IMR-90 (cell line): ENCODE data around the gene ZNF691. TPM values are rescaled to one million over a fixed set of nuclear protein-coding genes. Genes with fewer than 3 reads are reported as not detected.

Experiments
- ATAC-seq: fragments of 200-7000 bp; cut with Tn5 transposase; 2 replicates; pipeline ENCODE4 v1.9.1; 2020; ENCODE audit warnings: low read depth, mild to moderate bottlenecking, moderate library complexity
- BruUV-seq: library from RNA; stranded (reverse); fragments of 400-500 nt; replicated peaks from 2 replicates; lab custom pipeline; 2021; lab: Mats Ljungman, UMichigan
- CTCF ChIA-PET: fragments of 300-600 bp; formaldehyde crosslinking; extraction: SDS; loops from one replicate; lab custom pipeline; 2021; ENCODE audit warnings: antibody characterized with exemption; lab: Yijun Ruan, JAX
- POLR2A ChIA-PET: fragments of 300-600 bp; sonication (Branson Sonifier 250); formaldehyde crosslinking; loops from one replicate; lab custom pipeline; 2022; ENCODE audit warnings: antibody characterized with exemption; ENCODE audit not compliant: unreplicated experiment; lab: Charles Lee
- DNase-seq: peaks from one replicate; pipeline ENCODE4 v3.0.0; 2013
- H2AFZ ChIP-seq: replicated peaks from 2 replicates; pipeline ENCODE3; 2013; ENCODE audit warnings: low read length, mild to moderate bottlenecking; ENCODE audit not compliant: poor library complexity
- H2AK5ac ChIP-seq: 2 replicates; pipeline ENCODE4 v1.6.1; 2013; ENCODE audit warnings: low read depth, low read length, inconsistent platforms
- H2AK9ac ChIP-seq: replicated peaks from 2 replicates; pipeline ENCODE3; 2013; ENCODE audit warnings: mild to moderate bottlenecking, low read depth, low read length, moderate library complexity; ENCODE audit not compliant: poor library complexity
- H2BK120ac ChIP-seq: 2 replicates; pipeline ENCODE4 v1.6.1; 2013; ENCODE audit warnings: low read depth, low read length, inconsistent platforms
- H2BK15ac ChIP-seq: 3 replicates; pipeline ENCODE4 v1.6.1; 2013; ENCODE audit warnings: low read depth, low read length, inconsistent platforms
- H2BK20ac ChIP-seq: 2 replicates; pipeline ENCODE4 v1.6.1; 2013; ENCODE audit warnings: low read depth, mild to moderate bottlenecking, inconsistent platforms, low read length, moderate library complexity
- H2BK5ac ChIP-seq: 2 replicates; pipeline ENCODE4 v1.6.1; 2013; ENCODE audit warnings: mild to moderate bottlenecking, low read depth, low read length, inconsistent platforms; ENCODE audit not compliant: poor library complexity, severe bottlenecking
- H3K14ac ChIP-seq: replicated peaks from 2 replicates; pipeline ENCODE4 v1.6.1; 2013; ENCODE audit warnings: low read depth, low read length, inconsistent platforms
- H3K18ac ChIP-seq: 2 replicates; pipeline ENCODE4 v1.6.1; 2013; ENCODE audit warnings: low read depth, low read length, control low read depth
- H3K23ac ChIP-seq: 2 replicates; pipeline ENCODE4 v1.6.1; 2013; ENCODE audit warnings: low read depth, low read length, inconsistent platforms
- H3K27ac ChIP-seq: 2 replicates; pipeline ENCODE4 v1.5.1; 2013; ENCODE audit warnings: mild to moderate bottlenecking, control low read depth, low read length; ENCODE audit not compliant: insufficient read depth
- H3K27me3 ChIP-seq: 2 replicates; pipeline ENCODE4 v1.6.1; 2013; ENCODE audit warnings: low read length; ENCODE audit not compliant: control insufficient read depth, insufficient read depth
- H3K36me3 ChIP-seq: 2 replicates; pipeline ENCODE4 v1.6.1; 2013; ENCODE audit warnings: low read length, mixed read lengths; ENCODE audit not compliant: control insufficient read depth, insufficient read depth
- H3K4ac ChIP-seq: 2 replicates; pipeline ENCODE4 v1.6.1; 2013; ENCODE audit warnings: low read depth, low read length, inconsistent platforms
- H3K4me1 ChIP-seq: 2 replicates; pipeline ENCODE4 v1.6.1; 2013; ENCODE audit warnings: low read length, mixed read lengths; ENCODE audit not compliant: control insufficient read depth, insufficient read depth
- H3K4me2 ChIP-seq: 2 replicates; pipeline ENCODE4 v1.6.1; 2013; ENCODE audit warnings: low read depth, mild to moderate bottlenecking, control low read depth, low read length, moderate library complexity
- H3K4me3 ChIP-seq: 2 replicates; pipeline ENCODE4 v1.5.1; 2013; ENCODE audit warnings: low read depth, mild to moderate bottlenecking, control low read depth, low read length, moderate library complexity; ENCODE audit not compliant: insufficient read depth
- H3K56ac ChIP-seq: 2 replicates; pipeline ENCODE4 v1.6.1; 2013; ENCODE audit warnings: low read length, inconsistent platforms; ENCODE audit not compliant: insufficient read depth; ENCODE audit errors: extremely low read depth
- H3K79me1 ChIP-seq, 2 experiments: 2 replicates each; pipeline ENCODE4 v1.6.1; 2013; ENCODE audit warnings: low read length in 2 of 2, inconsistent platforms in 1 of 2, low read depth in 1 of 2
- H3K9ac ChIP-seq: 2 replicates; pipeline ENCODE4 v1.6.1; 2013; ENCODE audit warnings: low read depth, low read length, control low read depth
- H3K9me1 ChIP-seq: 2 replicates; pipeline ENCODE4 v1.6.1; 2013; ENCODE audit warnings: low read length, inconsistent platforms; ENCODE audit not compliant: insufficient read depth
- H3K9me3 ChIP-seq: 2 replicates; pipeline ENCODE4 v1.6.1; 2013; ENCODE audit warnings: low read length; ENCODE audit not compliant: control insufficient read depth, insufficient read depth
- H4K20me1 ChIP-seq: 2 replicates; pipeline ENCODE4 v1.6.1; 2013; ENCODE audit warnings: low read length, inconsistent platforms; ENCODE audit not compliant: insufficient read depth
- H4K5ac ChIP-seq: 2 replicates; pipeline ENCODE4 v1.6.1; 2013; ENCODE audit warnings: mild to moderate bottlenecking, low read depth, low read length, control low read depth
- H4K8ac ChIP-seq, 2 experiments: 2 replicates each; pipeline ENCODE4 v1.6.1; 2013; ENCODE audit warnings: low read depth in 2 of 2, low read length in 2 of 2, control low read depth in 1 of 2, inconsistent platforms in 1 of 2
- H4K91ac ChIP-seq: 2 replicates; pipeline ENCODE4 v1.6.1; 2013; ENCODE audit warnings: low read depth, low read length, inconsistent platforms; ENCODE audit not compliant: insufficient read depth
- BHLHE40 ChIP-seq: fragments of 150-350 bp; IDR thresholded peaks from 2 replicates; pipeline ENCODE4 v1.6.1; 2016; ENCODE audit warnings: mild to moderate bottlenecking, low read depth, low read length
- CEBPB ChIP-seq: IDR thresholded peaks from 2 replicates; pipeline ENCODE4 v1.6.1; 2012; ENCODE audit warnings: low read depth, low read length, improper control_type of control experiment
- FOS ChIP-seq: fragments of 150-350 bp; IDR thresholded peaks from 2 replicates; pipeline ENCODE4 v1.6.1; 2016; ENCODE audit warnings: low read depth, low read length
- MAFK ChIP-seq: IDR thresholded peaks from 2 replicates; pipeline ENCODE4 v1.6.1; 2012; ENCODE audit warnings: low read depth, low read length, improper control_type of control experiment
- MAZ ChIP-seq: IDR thresholded peaks from 2 replicates; pipeline ENCODE4 v1.6.1; 2012; ENCODE audit warnings: low read depth, mild to moderate bottlenecking, low read length, improper control_type of control experiment, moderate library complexity, borderline replicate concordance
- MXI1 ChIP-seq: IDR thresholded peaks from 2 replicates; pipeline ENCODE4 v1.6.1; 2012; ENCODE audit warnings: low read depth, mild to moderate bottlenecking, low read length, moderate library complexity, borderline replicate concordance
- NFE2L2 ChIP-seq: fragments of 150-350 bp; IDR thresholded peaks from 2 replicates; pipeline ENCODE4 v1.6.1; 2016; ENCODE audit warnings: low read depth, mild to moderate bottlenecking, low read length
- POLR2A ChIP-seq: IDR thresholded peaks from 2 replicates; pipeline ENCODE4 v1.6.1; 2012; ENCODE audit warnings: mild to moderate bottlenecking, low read depth, low read length
- RAD21 ChIP-seq: IDR thresholded peaks from 2 replicates; pipeline ENCODE4 v1.6.1; 2012; ENCODE audit warnings: low read length, improper control_type of control experiment
- RCOR1 ChIP-seq: IDR thresholded peaks from 2 replicates; pipeline ENCODE4 v1.6.1; 2012; ENCODE audit warnings: mild to moderate bottlenecking, low read length, improper control_type of control experiment; ENCODE audit not compliant: insufficient replicate concordance
- RFX5 ChIP-seq: IDR thresholded peaks from 2 replicates; pipeline ENCODE4 v1.8.0; 2012; ENCODE audit warnings: low read depth, mild to moderate bottlenecking, low read length, moderate library complexity
- SMC3 ChIP-seq: fragments of 150-350 bp; IDR thresholded peaks from 2 replicates; pipeline ENCODE4 v1.6.1; 2016; ENCODE audit warnings: low read depth, mild to moderate bottlenecking, antibody characterized with exemption, low read length, moderate library complexity
- dilution Hi-C: fragments of 300-500 bp; cut with HindIII; formaldehyde crosslinking; loops from one replicate; pipeline ENCODE4 v1.14.3; 2018; ENCODE audit warnings: low sequenced_read_pairs; ENCODE audit not compliant: unreplicated experiment
- in situ Hi-C: fragments of 300-500 bp; cut with MboI; formaldehyde crosslinking; loops from 3 replicates; pipeline ENCODE4 v1.14.3; 2019; ENCODE audit warnings: low sequenced_read_pairs, inconsistent platforms, mixed read lengths
- intact Hi-C: fragments of 100-400 bp; cut with micrococcal nuclease; formaldehyde crosslinking; loops from 2 replicates; pipeline ENCODE4 v1.10.0; 2022
- polyA plus RNA-seq, 3 experiments: library from polyadenylated mRNA; depleted of rRNA; stranded (reverse); fragments of >200 nt; gene quantifications; 2 replicates each; pipeline ENCODE4 v1.2.3, GENCODE V29; 2012; ENCODE audit warnings: low replicate concordance in 1 of 3
- total RNA-seq: library from RNA; depleted of rRNA; stranded (reverse); fragments of >200 nt; gene quantifications from 2 replicates; pipeline ENCODE4 v1.2.3, GENCODE V29; 2012
- TF ChIP-seq, protein P1 (sequence below): fragments of 150-350 bp; IDR thresholded peaks from 2 replicates; pipeline ENCODE4 v1.6.1; 2017; ENCODE audit warnings: mild to moderate bottlenecking, antibody characterized with exemption, low read length, low read depth
- TF ChIP-seq, protein P2 (sequence below): fragments of 150-350 bp; IDR thresholded peaks from 2 replicates; pipeline ENCODE4 v1.6.1; 2016; ENCODE audit warnings: low read depth, mild to moderate bottlenecking, low read length, moderate library complexity, borderline replicate concordance
- TF ChIP-seq, protein P3 (sequence below): conservative IDR thresholded peaks from 2 replicates; pipeline ENCODE4 v1.5.1; 2012; ENCODE audit warnings: mild to moderate bottlenecking, low read depth, low read length, improper control_type of control experiment

ZNF691 gene
- total and polyA plus RNA-seq, 2 of the 4 experiments (the other 2 are of a cell fraction) = 6.8 to 13.6 TPM

DNA sequence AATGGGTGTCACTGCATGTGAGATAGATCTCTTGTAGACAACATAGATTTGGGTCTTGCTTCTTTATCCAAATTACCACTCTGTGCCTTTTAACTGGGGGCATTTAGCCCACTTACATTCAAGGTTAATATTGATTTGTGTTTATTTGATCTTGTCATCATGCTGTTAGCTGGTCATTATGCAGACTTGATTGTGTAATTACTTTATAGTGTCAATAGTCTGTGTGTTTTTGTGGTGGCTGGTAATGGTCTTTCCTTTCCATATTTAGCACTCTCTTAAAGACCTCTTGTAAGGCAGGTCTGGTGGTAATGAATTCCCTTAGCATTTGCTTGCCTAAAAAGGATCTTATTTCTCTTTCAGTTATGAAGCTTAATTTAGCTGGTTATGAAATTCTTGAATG is 29.6 kb downstream of the ZNF691 start:
- ChIA-PET POLR2A (no interaction called here), CTCF (no interaction called here)
- Histone ChIP-seq H3K36me3 (no peaks in the 10 kb centered on the region), H4K20me1 (no peaks in the 10 kb centered on the region), H3K9ac (no peak overlapping the region), H2BK120ac (no peak overlapping the region), H4K91ac (no peak overlapping the region), H3K27me3 (peaks cover 14% of the 10 kb centered on the region), H3K56ac (no peak overlapping the region), H3K4me2 (no peak overlapping the region), H2BK5ac (no peak overlapping the region), H3K4me3 (no peak overlapping the region), H3K23ac (no peak overlapping the region), H2AK9ac (no peak overlapping the region), H2AK5ac (no peak overlapping the region), H2BK15ac (no peak overlapping the region), H3K79me1 (no peaks in the 10 kb centered on the region), H3K27ac (no peak overlapping the region), H2AFZ (no peak overlapping the region), H3K9me3 (peaks cover 4% of the 10 kb centered on the region), H4K5ac (no peak overlapping the region), H3K14ac (no peak overlapping the region), H3K4me1 (no peaks in the 10 kb centered on the region), H4K8ac (no peak overlapping the region), H2BK20ac (no peak overlapping the region), H3K4ac (no peak overlapping the region), H3K18ac (no peak overlapping the region), H3K9me1 (no peaks in the 10 kb centered on the region)
- in situ Hi-C loops (no loop called here), dilution Hi-C loops (no loop called here), intact Hi-C loops (no loop called here)
- TF ChIP-seq MAFK (no peak), RAD21 (no peak), NFE2L2 (no peak), MAZ (no peak), SMC3 (no peak), RCOR1 (no peak), BHLHE40 (no peak), FOS (no peak), POLR2A (no peak), MXI1 (no peak), CEBPB (no peak), RFX5 (no peak)
- TF ChIP-seq, protein P1, sequence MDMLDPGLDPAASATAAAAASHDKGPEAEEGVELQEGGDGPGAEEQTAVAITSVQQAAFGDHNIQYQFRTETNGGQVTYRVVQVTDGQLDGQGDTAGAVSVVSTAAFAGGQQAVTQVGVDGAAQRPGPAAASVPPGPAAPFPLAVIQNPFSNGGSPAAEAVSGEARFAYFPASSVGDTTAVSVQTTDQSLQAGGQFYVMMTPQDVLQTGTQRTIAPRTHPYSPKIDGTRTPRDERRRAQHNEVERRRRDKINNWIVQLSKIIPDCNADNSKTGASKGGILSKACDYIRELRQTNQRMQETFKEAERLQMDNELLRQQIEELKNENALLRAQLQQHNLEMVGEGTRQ = no peak
- TF ChIP-seq, protein P2, sequence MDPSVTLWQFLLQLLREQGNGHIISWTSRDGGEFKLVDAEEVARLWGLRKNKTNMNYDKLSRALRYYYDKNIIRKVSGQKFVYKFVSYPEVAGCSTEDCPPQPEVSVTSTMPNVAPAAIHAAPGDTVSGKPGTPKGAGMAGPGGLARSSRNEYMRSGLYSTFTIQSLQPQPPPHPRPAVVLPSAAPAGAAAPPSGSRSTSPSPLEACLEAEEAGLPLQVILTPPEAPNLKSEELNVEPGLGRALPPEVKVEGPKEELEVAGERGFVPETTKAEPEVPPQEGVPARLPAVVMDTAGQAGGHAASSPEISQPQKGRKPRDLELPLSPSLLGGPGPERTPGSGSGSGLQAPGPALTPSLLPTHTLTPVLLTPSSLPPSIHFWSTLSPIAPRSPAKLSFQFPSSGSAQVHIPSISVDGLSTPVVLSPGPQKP = no peak
- TF ChIP-seq, protein P3, sequence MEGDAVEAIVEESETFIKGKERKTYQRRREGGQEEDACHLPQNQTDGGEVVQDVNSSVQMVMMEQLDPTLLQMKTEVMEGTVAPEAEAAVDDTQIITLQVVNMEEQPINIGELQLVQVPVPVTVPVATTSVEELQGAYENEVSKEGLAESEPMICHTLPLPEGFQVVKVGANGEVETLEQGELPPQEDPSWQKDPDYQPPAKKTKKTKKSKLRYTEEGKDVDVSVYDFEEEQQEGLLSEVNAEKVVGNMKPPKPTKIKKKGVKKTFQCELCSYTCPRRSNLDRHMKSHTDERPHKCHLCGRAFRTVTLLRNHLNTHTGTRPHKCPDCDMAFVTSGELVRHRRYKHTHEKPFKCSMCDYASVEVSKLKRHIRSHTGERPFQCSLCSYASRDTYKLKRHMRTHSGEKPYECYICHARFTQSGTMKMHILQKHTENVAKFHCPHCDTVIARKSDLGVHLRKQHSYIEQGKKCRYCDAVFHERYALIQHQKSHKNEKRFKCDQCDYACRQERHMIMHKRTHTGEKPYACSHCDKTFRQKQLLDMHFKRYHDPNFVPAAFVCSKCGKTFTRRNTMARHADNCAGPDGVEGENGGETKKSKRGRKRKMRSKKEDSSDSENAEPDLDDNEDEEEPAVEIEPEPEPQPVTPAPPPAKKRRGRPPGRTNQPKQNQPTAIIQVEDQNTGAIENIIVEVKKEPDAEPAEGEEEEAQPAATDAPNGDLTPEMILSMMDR = no peak
- ATAC-seq (no peak), DNase-seq (no peak)
- no TSS peak for BruUV-seq
